Ectodermal cell (in vitro differentiated cells): ENCODE measurements around the gene PTH1R.

Experiments
- H3K27ac ChIP-seq: 2 replicates; pipeline ENCODE4 v1.7.0; 2013; ENCODE audit warnings: mild to moderate bottlenecking, low read depth, low read length; ENCODE audit not compliant: insufficient read depth, poor library complexity, severe bottlenecking
- H3K27me3 ChIP-seq: 2 replicates; pipeline ENCODE4 v1.7.0; 2013; ENCODE audit warnings: mild to moderate bottlenecking, low read length; ENCODE audit not compliant: insufficient read depth, control insufficient read depth, poor library complexity, severe bottlenecking
- H3K36me3 ChIP-seq: one replicate; pipeline ENCODE4 v1.7.0; 2013; ENCODE audit warnings: low read length; ENCODE audit not compliant: control insufficient read depth, insufficient read depth
- H3K4me1 ChIP-seq: one replicate; pipeline ENCODE4 v1.7.0; 2013; ENCODE audit warnings: low read length; ENCODE audit not compliant: control insufficient read depth, insufficient read depth
- H3K4me3 ChIP-seq: 2 replicates; pipeline ENCODE4 v1.7.0; 2013; ENCODE audit warnings: low read depth, low read length, control low read depth; ENCODE audit not compliant: insufficient read depth
- H3K9me3 ChIP-seq: 2 replicates; pipeline ENCODE4 v1.7.0; 2013; ENCODE audit warnings: mild to moderate bottlenecking, low read length, moderate library complexity; ENCODE audit not compliant: control insufficient read depth
- WGBS, 2 experiments: methylation state at CpG; one replicate each; pipeline ENCODE4 v1.1.7; 2013; ENCODE audit warnings: missing lambda C conversion rate in 2 of 2; 5-methylcytosine and 5-hydroxymethylcytosine counted together

Gene PTH1R

DNA sequence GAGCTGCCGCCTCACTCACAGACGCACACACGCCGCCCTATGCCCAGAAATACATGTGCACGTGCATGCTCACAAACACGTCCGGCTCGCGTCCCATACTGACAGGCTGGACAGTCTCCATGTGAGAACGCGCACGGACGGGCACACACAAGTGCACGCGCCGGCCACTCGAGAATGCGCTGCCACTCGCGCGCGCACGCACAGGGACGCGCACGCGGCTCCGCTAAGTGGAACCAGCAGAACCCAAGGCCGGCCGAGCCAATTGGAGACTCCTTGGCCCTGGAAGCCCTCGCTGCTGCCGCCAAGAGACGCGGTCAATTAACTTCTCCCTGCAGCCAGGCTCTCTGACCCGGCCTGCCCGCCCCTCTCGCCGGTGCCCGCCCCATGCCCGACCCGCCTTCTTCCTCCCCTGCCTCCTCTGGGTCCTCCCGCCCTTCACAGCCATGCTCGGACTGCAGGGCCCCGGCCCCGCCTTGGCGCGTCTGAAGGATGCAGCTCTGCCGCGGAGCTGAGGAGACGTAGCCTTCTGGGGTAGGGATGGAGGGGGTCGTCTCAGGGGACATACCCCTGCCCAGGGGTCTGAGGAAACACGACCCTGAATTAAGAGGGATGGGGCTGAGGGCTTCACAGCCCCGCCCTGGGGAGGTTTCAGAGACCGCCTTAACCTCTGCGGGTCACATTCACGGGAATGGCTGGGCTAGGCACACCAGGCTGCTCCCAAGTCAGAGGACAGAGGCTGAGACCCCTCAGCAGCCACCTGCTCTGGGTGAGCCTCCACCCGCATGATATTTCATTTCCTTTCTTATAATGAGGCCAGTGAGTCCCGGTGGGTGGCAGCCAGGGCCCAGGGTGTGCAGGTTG, 15.0 kb downstream of the PTH1R start:
- H3K4me1 ChIP-seq, result peaks cover 15% of the 10 kb centered on the region
- no peaks in the 10 kb centered on the region for H3K36me3 ChIP-seq
- no peaks in the 10 kb centered on the region for H3K9me3 ChIP-seq
- 4% methylated on average over 58 of the region's 58 CpGs for WGBS, 2 experiments
- H3K27me3 ChIP-seq, result peaks cover 42% of the 10 kb centered on the region
- peak overlapping the region; percentile 19 for H3K4me3 ChIP-seq
- H3K27ac ChIP-seq, result no peak overlapping the region

GRCh38 chr3:46893146-46893748, 15.7 kb downstream of the PTH1R start:
- H3K36me3 ChIP-seq, result no peaks in the 10 kb centered on the region

GRCh38 chr3:46893763-46894162, 16.2 kb downstream of the PTH1R start:
- 89 to 91% methylated on average over 9 of the region's 9 CpGs for WGBS, 2 experiments
- H3K27me3 ChIP-seq, result peaks cover 40% of the 10 kb centered on the region
- no peaks in the 10 kb centered on the region for H3K36me3 ChIP-seq
- H3K27ac ChIP-seq, result no peak overlapping the region
- H3K4me1 ChIP-seq, result peaks cover 11% of the 10 kb centered on the region
- no peak overlapping the region for H3K4me3 ChIP-seq
- H3K9me3 ChIP-seq, result no peaks in the 10 kb centered on the region

More at GRCh38 chr3:46893146-46893748, 15.7 kb downstream of the PTH1R start:
- WGBS, 2 experiments, result 66 to 71% methylated on average over 6 of the region's 6 CpGs
- H3K9me3 ChIP-seq, result no peaks in the 10 kb centered on the region
- peak overlapping the region; percentile 19 for H3K4me3 ChIP-seq
- H3K27me3 ChIP-seq, result peaks cover 41% of the 10 kb centered on the region
- H3K27ac ChIP-seq, result no peak overlapping the region
- peaks cover 15% of the 10 kb centered on the region for H3K4me1 ChIP-seq

DNA sequence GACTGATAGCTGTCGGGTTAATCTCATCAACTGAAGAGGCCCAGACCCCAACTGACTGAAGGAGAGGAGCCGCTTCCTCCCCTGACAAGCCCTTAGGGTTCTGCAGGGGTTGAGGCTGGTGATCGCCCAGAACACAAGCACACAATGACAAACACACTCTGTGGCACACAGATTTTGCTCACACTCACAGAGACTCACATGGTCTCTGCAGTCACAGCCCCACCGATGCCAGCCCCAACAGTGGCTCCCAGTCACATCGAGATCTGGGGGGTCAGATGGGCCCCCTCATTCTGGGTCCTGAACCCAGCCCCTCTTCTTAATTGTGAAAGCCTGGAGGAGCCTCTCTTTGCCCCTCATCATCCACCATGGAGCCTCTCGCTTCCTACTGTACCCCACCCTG, 16.7 kb downstream of the PTH1R start:
- peaks cover 7% of the 10 kb centered on the region for H3K4me1 ChIP-seq
- H3K27ac ChIP-seq, result no peak overlapping the region
- H3K27me3 ChIP-seq, result peaks cover 40% of the 10 kb centered on the region
- H3K36me3 ChIP-seq, result no peaks in the 10 kb centered on the region
- no peak overlapping the region for H3K4me3 ChIP-seq
- no peaks in the 10 kb centered on the region for H3K9me3 ChIP-seq
- 89 to 93% methylated on average over 6 of the region's 6 CpGs for WGBS, 2 experiments

DNA sequence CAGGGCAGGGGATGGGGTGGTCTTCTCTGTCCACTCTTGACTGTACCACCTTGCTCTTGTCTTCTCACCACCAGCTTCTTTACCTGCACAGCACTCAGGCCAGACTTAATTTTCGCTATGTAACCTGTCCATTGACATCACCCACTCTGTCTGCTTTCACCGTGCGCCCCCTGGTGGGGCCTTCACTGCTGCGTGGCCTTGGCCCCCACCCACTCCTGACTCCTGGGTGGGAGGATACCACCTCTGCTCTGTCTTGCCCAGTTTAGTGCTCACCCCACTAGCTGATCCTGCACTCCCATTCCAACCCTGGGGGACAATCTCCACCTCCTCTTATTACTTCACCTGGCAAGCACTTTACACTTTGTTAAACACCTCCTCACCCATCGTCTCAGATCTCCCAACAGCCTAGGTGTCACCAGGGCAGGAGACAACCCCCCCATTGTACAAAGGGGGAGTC, 17.7 kb downstream of the PTH1R start:
- H3K9me3 ChIP-seq, result no peaks in the 10 kb centered on the region
- H3K36me3 ChIP-seq, result no peaks in the 10 kb centered on the region
- peaks cover 40% of the 10 kb centered on the region for H3K27me3 ChIP-seq
- WGBS, 2 experiments, result 32 to 37% methylated on average over 5 of the region's 5 CpGs
- H3K4me3 ChIP-seq, result no peak overlapping the region
- no peak overlapping the region for H3K27ac ChIP-seq
- peaks cover 7% of the 10 kb centered on the region for H3K4me1 ChIP-seq

- no peaks in the 10 kb centered on the region for H3K36me3 ChIP-seq
These were observed 18.2 kb downstream of the PTH1R start for GRCh38 chr3:46895761-46896160.

DNA sequence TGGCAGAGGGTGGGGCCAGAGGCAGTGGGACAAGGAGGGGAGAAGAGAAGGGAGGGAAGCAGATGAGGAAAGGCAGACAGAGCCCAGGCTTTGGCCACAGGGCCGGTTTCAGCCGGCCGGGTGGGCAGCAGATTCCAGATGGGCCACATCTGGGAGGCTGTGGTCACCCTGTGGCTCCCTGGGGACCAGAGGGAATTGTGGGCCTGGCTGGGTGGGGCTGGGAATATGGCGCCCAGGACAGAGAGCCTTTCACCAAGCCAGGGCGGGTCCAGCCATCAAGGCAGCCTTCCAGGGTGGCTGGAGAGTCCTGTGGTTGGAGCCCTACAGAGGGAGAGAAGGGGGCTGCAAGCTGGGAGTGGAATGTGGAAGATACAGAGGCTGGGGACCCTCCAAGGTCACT, 18.9 kb downstream of the PTH1R start:
- H3K4me1 ChIP-seq, result peaks cover 7% of the 10 kb centered on the region
- H3K4me3 ChIP-seq, result no peak overlapping the region
- WGBS, 2 experiments, result 93 to 94% methylated on average over 5 of the region's 5 CpGs
- no peaks in the 10 kb centered on the region for H3K9me3 ChIP-seq
- H3K27ac ChIP-seq, result no peak overlapping the region
- no peaks in the 10 kb centered on the region for H3K36me3 ChIP-seq
- peaks cover 29% of the 10 kb centered on the region for H3K27me3 ChIP-seq

More at GRCh38 chr3:46895761-46896160, 18.2 kb downstream of the PTH1R start:
- WGBS, 2 experiments, result 90 to 92% methylated on average over 4 of the region's 4 CpGs
- H3K9me3 ChIP-seq, result no peaks in the 10 kb centered on the region
- peaks cover 7% of the 10 kb centered on the region for H3K4me1 ChIP-seq
- no peak overlapping the region for H3K27ac ChIP-seq
- H3K4me3 ChIP-seq, result no peak overlapping the region
- peaks cover 36% of the 10 kb centered on the region for H3K27me3 ChIP-seq

DNA sequence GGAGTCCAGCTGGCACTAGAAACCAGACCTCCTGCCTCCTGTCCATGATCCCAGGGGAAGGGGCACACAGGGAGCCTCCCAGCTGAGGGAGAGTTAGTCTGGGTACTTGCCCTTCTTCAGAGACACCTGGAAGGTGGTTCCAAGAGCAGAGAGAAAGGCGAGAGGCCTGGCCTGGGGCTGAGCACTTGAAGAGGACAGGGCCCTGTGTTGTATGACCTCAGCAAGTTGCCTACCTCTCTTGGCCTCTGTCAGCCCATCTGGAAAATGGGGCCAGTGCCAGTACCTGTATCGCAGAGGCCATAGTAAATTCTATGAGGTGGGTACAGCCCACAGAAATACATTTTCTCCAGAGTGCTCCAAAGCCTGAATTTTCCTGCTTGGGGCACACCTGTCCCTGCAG, 19.5 kb downstream of the PTH1R start:
- Histone ChIP-seq H3K4me1 (peaks cover 7% of the 10 kb centered on the region), H3K9me3 (no peaks in the 10 kb centered on the region), H3K36me3 (no peaks in the 10 kb centered on the region), H3K27ac (no peak overlapping the region), H3K27me3 (peaks cover 23% of the 10 kb centered on the region), H3K4me3 (no peak overlapping the region)
- 91 to 94% methylated on average over 2 of the region's 2 CpGs for whole genome bisulfite sequencing, 2 experiments

GRCh38 chr3:46897829-46898320, 20.4 kb downstream of the PTH1R start:
- Histone ChIP-seq H3K4me1 (peaks cover 4% of the 10 kb centered on the region), H3K36me3 (no peaks in the 10 kb centered on the region), H3K9me3 (no peaks in the 10 kb centered on the region), H3K4me3 (no peak overlapping the region), H3K27me3 (peaks cover 19% of the 10 kb centered on the region), H3K27ac (no peak overlapping the region)
- WGBS, 2 experiments, result 85% methylated on average over 15 of the region's 15 CpGs
